GM10266 (cell line): ENCODE results near the gene RNF224.

Experiments used
- DNase-seq: peaks from one replicate; pipeline ENCODE4 v3.0.0; 2012; ENCODE audit errors: extremely low spot score
- TF ChIP-seq, protein P1 (sequence below): IDR thresholded peaks from 2 replicates; pipeline ENCODE4 v1.5.1; 2012; ENCODE audit warnings: mild to moderate bottlenecking, low read depth; ENCODE audit not compliant: control insufficient read depth, insufficient read depth; ENCODE audit errors: missing control alignments

Gene RNF224

GRCh38 chr9:137244486-137245449 lies 17.5 kb downstream of the RNF224 start:
- TF ChIP-seq, protein P1, sequence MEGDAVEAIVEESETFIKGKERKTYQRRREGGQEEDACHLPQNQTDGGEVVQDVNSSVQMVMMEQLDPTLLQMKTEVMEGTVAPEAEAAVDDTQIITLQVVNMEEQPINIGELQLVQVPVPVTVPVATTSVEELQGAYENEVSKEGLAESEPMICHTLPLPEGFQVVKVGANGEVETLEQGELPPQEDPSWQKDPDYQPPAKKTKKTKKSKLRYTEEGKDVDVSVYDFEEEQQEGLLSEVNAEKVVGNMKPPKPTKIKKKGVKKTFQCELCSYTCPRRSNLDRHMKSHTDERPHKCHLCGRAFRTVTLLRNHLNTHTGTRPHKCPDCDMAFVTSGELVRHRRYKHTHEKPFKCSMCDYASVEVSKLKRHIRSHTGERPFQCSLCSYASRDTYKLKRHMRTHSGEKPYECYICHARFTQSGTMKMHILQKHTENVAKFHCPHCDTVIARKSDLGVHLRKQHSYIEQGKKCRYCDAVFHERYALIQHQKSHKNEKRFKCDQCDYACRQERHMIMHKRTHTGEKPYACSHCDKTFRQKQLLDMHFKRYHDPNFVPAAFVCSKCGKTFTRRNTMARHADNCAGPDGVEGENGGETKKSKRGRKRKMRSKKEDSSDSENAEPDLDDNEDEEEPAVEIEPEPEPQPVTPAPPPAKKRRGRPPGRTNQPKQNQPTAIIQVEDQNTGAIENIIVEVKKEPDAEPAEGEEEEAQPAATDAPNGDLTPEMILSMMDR = no peak
- DNase-seq = no peak

DNA sequence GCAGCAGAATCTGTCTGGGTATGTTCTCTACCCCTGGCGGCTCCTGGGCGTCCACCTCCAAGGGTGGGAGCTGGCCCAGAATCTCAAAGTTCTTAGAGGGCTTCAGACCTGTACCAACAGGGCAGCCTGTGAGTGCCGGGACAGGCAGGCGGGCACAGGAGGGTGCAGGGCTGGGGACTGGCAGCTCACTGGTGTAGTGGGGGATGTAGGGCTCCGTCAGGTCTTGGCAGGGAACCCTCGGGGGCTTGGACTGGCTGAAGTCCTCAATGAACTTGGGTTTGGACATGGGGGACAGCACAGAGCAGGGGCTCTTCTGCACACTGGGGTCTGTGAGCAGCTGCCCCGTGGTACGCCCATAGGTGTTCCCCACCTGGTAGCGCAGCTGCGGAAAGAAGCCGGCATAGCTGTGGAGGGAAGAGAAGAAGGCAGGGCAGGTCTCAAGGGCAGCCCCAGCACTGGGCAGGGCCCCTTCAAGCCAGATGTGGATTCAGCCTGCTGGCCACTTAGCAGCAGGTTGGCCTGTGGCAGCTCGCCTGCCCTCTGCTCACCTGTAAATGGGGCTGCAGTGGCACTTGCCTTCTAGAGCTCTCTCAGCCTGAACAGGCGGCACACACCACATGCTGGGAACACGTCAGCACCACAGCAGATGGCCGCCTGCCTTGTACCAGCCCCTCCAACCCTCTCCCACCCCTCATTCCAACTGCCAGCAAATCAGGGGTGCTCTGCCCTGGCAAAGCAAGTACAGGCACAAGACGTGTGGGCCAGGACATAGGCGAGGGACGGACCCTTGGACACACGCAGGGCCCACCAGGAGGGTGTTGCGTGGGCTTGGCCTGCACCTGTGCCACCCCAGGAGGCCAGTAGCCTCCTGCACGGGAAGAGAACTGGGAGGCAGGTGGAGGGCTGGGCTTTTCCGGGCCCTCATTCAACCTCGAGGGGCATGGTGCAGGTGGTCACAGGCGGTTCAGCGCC lies 18.4 kb downstream of the RNF224 start:
- DNase-seq = no peak
- TF ChIP-seq, protein P1 = no peak

GRCh38 chr9:137247135-137247915 lies 20.0 kb downstream of the RNF224 start:
- DNase-seq = no peak
- TF ChIP-seq, protein P1 = no peak

DNA sequence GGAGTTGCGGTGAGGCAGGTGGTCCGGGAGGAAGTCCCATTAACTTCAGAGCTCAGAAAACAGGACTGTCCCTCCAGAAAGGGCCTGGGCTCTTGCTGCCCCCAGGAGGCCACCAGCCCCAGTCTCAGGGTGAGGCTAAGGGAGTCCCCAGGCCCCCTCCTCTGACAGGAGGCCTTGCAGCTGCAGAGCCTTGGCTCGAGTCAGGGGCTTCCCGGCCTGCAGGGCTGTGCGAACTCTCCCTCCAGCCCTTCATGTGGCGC lies 20.5 kb downstream of the RNF224 start:
- TF ChIP-seq, protein P1 = no peak
- no peak for DNase-seq

DNA sequence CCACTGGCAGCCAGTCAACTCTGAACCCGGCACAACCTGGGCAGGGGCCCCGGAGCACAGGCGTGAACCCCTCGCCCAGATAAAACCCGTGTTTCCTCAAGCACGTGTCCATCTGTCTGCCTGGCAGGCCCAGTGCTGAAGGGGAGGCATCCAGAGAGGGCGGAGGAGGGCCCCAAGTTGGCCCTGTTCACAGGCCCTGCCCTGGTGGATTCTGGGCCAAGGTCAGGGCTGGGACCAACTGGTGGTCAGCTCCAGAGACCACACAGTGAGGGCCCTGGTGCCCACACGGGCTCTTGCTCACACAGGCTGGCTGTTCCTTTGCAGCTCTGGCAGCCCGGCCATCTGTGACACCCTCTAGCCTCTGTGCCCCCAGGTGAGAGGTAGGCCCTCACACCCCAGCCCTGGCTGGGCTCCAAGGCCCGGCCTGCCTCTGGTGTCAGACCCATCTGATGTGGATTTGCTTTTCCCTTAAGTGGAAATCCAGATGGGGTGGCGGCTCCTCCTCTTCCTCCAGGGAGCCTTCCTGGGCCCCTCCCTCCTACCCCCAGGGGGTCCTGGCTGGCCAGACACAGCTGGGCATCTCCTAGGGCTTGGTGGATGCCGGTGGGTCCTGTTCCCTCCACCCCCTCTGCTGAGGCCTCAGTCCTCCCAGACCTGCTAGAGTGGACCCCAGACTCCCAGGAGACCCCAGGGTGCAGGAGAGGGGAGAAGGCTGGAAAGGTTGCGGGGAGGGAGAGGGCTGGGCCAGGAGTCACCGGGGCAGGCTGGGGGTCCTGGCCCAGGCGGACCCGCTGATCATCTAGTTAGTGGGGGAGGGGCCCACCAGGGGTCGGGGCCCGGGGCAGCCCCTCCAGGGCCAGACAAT lies 23.3 kb downstream of the RNF224 start:
- no peak for DNase-seq
- TF ChIP-seq, protein P1 = no peak

GRCh38 chr9:137251194-137251461 lies 23.8 kb downstream of the RNF224 start, which contains the start of gene STPG3:
Gene STPG3, plus strand, starts transcription at chr9:137251286. Its CDS starts 1 bp downstream, at chr9:137251287.
- TF ChIP-seq, protein P1 = no peak
- no peak for DNase-seq
